Measurements from ENCODE around the gene SKIDA1. TPM values are rescaled to one million over a fixed set of nuclear protein-coding genes. Genes with fewer than 3 reads are reported as not detected.

The SKIDA1 gene
- total RNA-seq, 1 donor from 2014 or later, result not detected

DNA sequence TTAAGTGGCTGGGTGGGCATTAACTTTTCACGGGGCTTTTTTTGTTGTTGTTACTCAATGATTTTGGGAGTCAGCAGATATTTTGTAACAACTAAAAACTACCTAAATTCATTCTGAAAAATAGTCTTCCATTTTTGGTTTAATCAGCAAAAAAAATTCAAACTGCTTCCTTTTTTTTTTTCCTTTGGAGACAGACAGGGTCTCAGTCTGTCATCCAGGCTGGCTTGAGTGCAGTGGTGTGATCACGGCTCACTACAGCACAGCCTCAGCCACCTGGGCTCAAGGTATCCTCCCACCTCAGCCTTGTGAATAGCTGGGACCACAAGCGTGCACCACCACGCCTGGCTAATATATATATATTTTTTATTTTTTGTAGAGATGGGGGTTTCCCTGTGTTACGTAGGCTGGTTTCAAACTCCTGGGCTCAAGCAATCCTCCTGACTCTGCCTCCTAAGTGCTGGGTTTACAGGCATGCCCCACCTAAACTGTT, 36.5 kb downstream of the SKIDA1 start:
- intact Hi-C loops (cut with micrococcal nuclease), result no loop called here

GRCh38 chr10:21488246-21488956, 37.1 kb downstream of the SKIDA1 start:
- intact Hi-C loops (cut with micrococcal nuclease), result no loop called here

DNA sequence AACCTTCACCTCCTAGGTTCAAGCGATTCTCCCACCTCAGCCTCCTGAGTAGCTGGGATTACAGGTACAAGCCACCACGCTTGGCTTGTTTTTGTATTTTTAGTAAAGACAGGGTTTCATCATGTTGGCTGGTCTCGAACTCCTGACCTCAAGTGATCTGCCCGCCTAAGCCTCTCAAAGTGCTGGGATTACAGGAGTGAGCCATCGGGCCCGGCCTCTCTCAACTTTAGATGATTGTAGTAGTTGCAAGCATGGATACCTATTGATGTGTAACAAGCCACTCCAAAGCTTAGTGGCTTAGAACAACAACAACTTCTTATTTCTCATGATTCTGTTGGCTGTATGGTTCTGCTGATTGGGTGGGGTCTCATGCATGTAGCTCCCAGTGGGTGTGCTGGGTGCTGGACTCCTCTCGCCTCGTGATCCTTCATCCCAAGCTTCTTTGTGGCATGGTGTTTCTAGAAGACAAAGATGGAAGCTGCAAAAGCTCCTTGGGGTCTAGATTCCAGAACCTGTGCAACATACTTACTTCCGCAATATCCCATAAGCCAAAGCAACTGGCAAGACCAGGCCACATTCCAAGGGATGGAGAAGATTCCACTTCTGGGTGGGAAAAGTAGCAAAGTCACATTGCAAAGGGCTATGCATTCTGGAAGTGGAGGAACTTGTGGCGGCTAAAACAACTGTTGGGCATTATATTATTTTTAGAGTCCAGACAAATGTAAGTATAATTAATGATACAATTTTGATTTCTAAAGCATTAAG, 37.9 kb downstream of the SKIDA1 start:
- intact Hi-C loops (cut with micrococcal nuclease), result no loop called here

- intact Hi-C loops (cut with micrococcal nuclease), result no loop called here
Measured at GRCh38 chr10:21482821-21483220, 42.7 kb downstream of the SKIDA1 start.

- intact Hi-C loops (cut with micrococcal nuclease), result no loop called here
Measured at GRCh38 chr10:21481407-21481806, 44.1 kb downstream of the SKIDA1 start.

DNA sequence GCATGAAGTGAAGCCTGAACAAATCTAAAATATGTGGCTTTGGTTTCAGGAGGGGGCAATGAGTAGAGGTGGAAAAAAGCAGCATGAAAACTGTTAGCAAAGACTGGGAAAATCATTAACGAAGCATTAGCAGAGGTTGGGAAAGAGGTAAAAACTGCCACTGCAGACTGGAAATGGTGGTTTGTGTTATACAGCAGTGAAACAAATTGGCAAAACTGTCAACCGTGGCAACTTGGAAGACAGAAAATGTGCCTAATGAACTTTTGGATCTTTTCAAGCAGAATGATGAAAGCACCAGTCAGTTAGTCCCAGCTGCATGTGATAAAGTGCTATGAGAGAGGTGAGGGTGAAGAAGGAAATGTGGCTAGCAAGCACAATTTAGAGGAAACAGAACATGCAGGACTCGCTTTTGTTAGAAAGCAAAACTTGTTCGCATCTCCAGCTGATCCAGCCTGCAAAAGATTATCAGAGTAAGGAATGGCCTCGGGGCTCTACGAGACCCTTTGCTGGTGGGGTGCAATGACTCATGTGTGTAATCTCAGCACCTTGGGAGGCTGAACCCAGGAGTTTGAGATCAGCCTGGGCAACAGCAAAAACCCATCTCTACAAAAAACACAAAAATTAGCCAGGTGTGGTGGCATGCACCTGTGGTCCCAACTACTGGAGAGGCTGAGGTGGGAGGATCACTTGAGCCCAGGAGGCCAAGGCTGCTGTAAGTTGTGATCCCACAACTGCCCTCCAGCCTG, 45.7 kb downstream of the SKIDA1 start:
- intact Hi-C loops (cut with micrococcal nuclease), result no loop called here

- intact Hi-C loops (cut with micrococcal nuclease), result no loop called here
Measured at GRCh38 chr10:21475393-21475792, 50.1 kb downstream of the SKIDA1 start.

DNA sequence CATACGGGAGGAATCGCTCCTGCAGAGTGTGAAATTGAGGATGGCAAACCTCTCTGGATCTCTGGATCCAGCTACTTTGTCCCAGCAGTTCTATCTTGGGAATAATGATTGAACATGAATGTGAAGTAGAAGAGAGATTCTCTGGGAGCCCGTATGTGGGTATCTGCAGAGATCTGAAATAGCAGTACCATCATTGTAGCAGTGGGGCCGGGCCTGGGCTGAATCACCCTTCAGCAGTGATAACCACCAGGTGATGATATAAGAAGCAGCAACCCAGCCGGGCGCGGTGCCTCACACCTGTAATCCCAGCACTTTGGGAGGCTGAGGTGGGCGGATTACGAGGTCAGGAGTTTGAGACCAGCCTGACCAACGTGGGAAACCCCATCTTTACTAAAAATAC, 51.9 kb downstream of the SKIDA1 start:
- intact Hi-C loops (cut with micrococcal nuclease), result no loop called here

DNA sequence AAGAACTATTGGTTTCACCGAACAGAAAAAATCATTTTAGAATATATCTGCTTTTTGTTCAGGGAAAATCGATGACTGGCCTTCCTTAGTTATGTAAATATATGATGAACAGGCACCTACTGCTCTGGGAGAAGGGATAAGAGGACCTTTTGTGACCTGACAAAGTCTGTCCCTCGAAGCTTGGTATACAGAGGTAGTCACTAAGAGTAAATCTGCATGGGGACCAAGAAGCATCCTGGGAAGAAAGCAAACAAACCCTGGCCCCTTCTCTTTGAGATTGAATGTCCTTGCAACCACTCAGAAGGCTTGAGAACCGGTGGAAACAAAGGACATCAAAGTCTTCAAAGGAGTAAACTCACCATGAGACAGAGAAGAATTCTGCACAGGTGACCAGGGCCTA, 52.3 kb downstream of the SKIDA1 start:
- intact Hi-C loops (cut with micrococcal nuclease), result no loop called here

- intact Hi-C loops (cut with micrococcal nuclease), result no loop called here
Measured at GRCh38 chr10:21468086-21468485, 57.4 kb downstream of the SKIDA1 start.

GRCh38 chr10:21467633-21468032, 57.8 kb downstream of the SKIDA1 start:
- intact Hi-C loops (cut with micrococcal nuclease), result no loop called here

DNA sequence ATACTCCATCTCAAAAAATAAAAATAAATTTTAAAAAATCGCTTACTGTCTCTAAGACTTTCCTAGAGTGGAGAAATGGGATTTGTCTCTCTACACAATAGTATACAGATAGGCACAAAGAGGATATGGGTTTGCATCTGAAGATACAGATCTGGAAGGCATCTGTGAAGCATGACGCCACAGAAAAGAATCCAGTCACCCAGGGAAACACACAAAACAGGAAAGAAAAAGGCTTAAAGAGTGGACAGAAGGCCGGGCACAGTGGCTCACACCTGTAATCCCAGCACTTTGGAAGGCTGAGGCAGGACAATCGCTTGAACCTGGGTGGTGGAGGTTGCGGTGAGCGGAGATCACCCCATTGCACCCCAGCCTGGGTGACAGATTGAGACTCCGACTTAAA, 61.3 kb downstream of the SKIDA1 start:
- intact Hi-C loops (cut with micrococcal nuclease), result no loop called here

Other genes starting within 250 kb of the SKIDA1 start
- 45.5 and 49.1 TPM in 2 replicates for gene MLLT10, start 8.6 kb upstream of the SKIDA1 start, total RNA-seq